ENCODE data around the gene P4HB.

Gene P4HB

DNA sequence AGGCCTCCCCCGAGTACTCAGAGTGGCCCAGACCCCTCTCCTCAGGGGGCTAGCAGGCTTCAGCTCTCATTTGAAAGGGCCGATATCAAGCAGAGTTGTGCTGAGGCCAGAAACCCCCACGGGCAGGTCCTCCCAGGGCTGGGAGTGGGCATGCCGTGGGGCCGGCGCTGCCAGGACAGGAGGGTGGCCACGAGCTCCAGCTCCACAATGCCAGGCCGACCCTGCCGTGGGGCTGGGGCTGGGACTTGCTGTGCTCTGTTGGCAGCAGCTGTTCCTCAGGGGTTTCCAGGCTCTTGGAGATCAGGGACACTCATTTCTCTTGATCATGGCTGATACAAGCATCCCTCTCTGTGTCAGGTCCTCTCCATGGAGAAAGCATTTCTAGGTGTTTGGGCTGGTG is 38.5 kb upstream of the P4HB start:
- H3K4me3 ChIP-seq: no peak overlapping the region
- peak overlapping the region in 2 of 21 experiments; percentile 21 to 46 for H3K27ac ChIP-seq

DNA sequence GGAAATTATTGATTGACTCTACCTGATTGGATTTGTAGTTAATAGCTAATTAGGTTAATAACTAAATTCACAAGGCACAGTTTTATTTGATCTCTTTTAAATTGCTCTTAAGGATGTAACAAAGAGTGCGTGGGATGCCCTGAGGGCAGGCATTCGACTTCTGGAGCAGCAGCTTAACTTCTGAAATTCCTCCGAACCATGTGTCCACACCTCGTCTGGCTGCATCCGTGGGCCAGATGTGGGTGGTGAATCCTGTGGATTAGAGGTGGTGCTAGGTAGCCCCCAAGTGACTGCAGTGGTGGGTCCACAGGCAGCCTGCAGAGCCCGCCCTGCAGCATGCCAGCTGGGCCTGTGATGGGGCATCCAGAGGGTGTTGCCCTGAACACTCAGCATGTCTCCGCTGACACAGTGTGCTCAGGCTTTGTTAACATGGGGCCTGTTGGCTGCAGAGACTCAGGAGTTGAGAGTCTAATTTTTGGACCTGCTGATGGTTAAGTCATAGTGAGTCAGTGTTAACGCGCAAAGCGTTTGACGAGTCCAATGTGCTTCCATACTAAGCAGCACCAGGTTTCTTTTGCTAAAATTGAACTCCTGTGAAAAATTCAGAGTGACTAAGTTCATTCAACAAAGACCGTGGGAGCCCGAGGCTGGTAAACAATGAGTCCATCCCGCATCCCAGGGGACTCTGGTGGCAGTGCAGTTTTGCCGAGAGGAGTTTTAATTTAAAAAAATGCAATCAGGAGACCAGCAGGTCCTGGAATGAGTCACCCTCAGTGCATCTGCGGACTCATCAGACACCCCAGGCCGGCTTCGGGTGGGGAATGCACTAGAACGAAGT is 37.9 kb upstream of the P4HB start:
- Histone ChIP-seq H3K27ac (peak overlapping the region in 2 of 21 experiments; percentile 21 to 46), H3K4me3 (no peak overlapping the region)

DNA sequence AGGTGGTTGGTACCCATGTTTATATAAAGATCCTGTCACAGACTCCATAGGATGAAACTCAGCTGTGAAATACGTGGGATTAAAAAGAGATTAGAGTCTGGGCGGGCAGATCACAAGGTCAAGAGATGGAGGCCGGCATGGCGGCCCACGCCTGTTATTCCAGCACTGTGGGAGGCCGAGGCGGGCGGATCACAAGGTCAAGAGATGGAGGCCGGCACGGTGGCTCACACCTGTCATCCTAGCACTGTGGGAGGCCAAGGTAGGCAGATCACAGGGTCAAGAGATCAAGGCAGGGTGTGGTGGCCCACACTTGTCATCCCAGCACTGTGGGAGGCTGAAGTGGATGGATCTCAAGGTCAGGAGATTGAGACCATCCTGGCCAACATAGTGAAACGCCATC is 35.1 kb upstream of the P4HB start:
- H3K4me3 ChIP-seq: no peak overlapping the region
- no peak overlapping the region for H3K27ac ChIP-seq

DNA sequence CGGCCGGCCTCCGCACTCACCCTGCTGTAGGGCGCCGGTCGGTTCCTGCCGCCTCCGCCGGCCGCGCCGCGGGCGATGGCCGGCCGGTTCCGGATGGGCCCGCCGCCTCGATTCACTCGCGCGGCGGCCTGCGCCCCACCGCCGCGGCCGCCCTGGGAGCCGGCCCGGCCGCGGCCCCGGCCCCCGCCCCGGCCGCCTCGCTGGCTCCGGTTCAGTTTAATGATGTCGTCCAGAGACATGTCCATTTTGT is 30.9 kb upstream of the P4HB start:
- H3K27ac ChIP-seq: peak overlapping the region; percentile 81 to 99 (median 93)
- peak overlapping the region; percentile 69 to 96 (median 83) for H3K4me3 ChIP-seq

DNA sequence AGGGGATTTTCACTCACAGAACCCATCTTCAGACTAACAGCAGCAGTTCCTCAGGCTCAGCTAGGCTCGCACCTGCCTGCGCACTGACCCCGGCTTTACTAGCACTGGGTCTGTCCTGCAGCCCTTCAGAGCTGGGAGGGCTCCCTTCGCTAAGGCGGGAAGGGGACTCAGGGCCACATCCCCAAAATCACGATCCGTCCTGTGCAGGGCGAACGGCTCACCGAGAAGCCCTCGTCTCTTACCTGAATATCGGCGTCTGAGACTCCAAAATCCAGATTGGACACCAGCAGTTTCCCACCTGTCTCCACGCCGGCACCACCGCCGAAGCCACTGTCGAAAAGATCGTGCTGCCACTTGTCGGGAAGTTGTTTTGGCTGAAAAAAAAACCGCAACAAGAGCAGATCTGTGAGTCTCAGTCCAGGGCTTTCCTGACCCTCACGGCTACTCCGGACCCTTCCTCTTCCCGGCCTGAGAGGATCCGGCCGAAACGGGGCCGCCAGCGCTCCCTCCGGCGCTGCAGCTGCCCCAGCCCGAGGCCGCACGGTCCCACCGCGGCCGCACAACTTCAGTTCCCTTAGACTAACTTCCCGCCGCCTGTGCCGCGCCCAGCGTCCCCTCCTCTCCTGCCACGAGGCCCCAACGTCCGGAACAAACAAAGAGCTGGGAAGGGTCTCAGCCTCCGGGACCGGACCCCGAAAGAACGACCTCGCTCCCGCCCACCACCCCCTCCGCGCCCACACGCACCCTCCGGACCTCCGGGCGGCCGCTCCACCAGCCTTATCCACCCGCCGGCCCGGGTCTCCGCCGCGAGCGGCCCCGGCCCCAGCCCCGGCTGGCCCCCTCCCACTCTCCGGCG is 30.3 kb upstream of the P4HB start:
- H3K27ac ChIP-seq: peak overlapping the region; percentile 81 to 99 (median 92)
- peak overlapping the region; percentile 69 to 96 (median 83) for H3K4me3 ChIP-seq

DNA sequence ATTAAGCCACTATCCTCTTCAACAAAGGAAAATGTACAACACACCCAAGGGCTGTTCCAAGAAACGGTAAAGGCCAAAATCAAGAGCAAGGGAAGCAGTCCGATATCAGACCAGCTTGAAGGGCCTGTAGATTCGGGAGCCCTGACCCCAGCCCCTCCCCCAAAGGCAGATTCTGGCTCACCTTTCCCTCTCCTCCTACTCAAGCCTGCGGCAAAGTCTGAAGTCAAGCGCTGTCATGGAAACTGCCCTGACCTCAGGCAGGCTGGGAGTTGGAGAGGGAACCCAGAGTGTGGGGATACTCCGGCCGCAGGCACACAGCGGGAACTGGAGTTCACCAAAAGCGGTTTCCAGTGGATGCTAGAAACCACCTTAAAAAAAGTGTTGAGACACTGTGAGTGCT is 29.3 kb upstream of the P4HB start:
- H3K4me3 ChIP-seq: no peak overlapping the region
- peak overlapping the region in 1 of 21 experiments; percentile 98 for H3K27ac ChIP-seq

DNA sequence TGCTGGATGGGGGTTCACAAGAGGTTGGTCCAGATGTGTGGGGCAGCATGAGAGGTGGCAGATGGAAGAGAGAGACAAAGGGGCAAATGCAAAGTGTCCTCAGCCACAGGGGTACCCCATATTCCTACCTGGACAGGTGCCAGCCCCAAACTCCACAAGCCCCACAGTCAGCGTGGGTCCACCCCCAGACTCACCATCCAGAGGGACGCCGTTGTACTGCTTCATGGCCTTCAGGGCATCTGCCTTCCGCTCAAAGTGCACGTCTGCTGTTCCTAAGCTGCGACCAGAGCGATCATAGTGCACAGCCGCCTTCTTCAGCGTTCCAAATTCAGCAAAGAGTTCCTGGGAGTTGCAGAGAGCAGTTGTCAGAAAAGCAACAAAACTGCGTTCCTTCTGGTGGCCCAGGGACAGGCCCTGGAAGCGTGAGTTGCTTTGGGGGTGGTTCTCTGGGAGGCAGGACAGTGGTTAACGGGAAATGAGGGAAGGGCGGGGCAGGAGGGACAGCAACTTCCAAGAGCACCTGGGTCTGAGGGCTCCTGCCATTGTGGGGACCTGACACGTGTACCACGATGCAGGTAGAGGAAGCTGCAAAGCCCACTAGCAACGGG is 28.8 kb upstream of the P4HB start:
- Histone ChIP-seq H3K27ac (no peak overlapping the region), H3K4me3 (no peak overlapping the region)

DNA sequence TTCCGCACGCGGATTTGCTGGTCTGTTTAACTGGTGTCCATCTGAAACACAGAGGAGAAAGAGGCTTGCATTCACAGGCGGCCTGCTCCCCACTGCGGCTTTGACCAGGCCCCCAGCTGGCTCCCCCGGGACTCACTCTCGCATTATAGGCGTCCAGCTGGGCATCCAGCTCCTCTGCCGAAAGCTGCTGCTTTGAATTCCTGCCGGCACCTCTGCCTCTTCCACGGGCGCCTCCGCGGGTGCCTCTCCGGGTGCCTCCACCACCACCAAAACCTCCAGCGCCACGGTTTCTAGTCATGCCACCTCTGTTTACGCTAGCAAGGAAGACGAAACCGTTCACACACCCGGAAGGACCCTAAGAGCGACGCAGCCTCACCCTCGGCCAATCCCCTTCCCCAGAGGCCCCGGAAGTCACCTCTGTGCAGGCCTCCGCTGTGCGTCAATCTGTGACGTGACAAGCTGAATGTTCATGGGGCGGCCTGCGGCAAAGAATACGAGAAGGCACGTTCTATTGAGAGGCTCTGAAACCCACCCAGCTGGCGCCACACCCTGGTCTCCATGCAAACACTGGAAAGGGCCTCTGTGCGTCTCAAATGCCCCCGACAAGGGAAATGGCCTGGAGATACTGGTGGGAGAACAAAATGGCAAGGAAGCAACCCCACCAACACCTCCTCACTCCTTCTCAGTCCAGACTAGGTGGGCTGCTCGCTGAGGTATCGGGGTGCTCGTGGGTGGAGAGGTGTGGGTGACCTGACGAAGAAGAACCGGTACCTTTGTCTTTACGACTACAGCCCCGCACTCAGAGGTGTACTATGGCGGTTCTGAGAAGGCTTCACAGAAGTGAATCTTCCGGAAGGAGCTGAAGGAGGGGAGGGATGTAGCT is 28.0 kb upstream of the P4HB start:
- Histone ChIP-seq H3K27ac (no peak overlapping the region), H3K4me3 (no peak overlapping the region)

DNA sequence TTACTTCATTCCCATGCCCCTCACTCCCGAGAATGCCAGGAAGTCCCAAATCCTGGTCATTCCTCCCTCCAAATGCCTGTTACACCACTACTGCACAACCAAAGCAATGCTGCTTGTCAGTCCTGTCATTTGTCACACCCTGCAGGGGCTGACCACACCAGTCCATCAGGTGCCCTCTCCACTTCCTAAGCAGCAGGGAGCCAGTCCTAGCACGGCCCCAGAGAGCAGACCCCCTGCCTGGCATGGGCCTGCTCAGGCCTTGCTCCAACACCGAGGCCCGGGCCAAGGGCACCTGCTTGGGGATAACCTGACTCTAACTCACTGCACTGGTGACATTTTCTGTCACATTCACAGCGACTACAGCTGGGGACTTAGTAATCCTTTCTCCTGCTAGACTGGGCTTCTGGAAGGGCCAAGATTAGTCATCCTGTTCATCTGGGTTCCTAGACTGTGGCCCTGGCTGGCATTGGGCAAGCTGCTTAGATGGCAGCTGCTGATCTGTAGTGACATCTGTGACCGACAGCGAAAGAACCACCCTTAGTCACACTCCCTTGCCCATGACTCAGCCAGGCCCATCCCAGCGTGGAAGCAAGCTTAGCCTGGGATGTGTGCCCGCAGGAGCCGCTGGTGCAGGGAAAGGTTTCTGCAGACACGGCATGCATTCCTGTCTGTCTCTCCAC is 25.7 kb upstream of the P4HB start:
- Histone ChIP-seq H3K4me3 (no peak overlapping the region), H3K27ac (peak overlapping the region in 6 of 21 experiments; percentile 2 to 62 (median 38))

DNA sequence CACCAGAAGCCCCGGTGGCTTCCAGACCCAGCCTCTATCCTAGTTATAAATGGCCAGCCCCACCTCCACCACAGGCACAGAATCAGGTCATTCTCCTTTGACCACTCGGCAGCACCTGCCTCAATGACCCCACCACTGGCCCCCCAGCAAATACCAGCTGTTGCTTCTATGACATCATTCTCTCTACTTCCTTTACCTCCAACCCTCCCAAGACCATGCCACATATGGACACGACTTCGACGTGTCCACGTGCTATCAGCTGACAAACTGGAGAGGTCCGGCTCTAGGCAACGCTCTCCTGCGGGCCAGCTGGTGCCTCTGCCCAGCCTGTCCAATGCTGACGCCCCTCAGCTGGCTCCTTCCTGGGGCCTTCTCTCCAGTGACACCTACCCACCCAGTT is 25.1 kb upstream of the P4HB start:
- peak overlapping the region in 4 of 21 experiments; percentile 14 to 62 (median 38) for H3K27ac ChIP-seq
- H3K4me3 ChIP-seq: no peak overlapping the region

DNA sequence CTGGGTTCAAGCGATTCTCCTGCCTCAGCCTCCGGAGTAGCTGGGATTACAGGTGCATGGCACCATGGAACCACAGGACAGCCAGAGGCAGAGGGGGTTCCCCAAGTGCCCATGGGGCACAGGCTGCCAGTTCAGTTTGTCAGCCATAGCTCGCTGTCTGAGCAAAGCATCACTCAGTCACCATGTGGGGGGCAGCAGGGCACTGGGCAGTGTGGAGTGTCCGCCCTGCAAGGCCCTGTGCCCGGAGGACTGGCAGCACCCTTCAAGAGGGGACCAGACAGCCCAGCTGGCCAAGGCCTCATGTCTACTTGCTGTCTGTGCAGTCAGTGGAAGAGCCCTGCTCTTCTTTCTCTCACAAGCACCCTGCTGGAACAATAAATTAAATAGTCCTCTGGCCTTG is 24.6 kb upstream of the P4HB start:
- peak overlapping the region in 1 of 21 experiments; percentile 62 for H3K27ac ChIP-seq

DNA sequence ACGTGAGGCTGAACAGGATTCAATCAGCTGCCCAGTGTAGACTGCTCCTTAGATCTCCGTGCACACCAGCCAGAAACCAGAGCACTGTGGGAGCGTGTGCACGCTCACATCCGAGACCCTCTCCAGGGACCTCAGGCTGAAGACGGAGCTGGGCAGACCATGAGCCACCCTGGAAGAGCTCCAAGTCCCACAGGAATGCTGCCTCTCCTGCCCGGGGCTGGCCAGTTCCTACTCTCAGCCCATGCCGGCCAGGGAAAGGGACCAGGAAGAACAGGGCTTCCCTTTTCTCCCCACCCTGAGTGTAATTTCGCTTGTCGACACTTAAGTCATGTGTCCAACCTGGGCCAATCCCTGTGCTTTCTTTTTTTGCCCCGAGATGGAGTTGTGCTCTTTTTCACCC is 24.2 kb upstream of the P4HB start:
- Histone ChIP-seq H3K4me3 (no peak overlapping the region), H3K27ac (no peak overlapping the region)

More for the DNA sequence above, 24.6 kb upstream of the P4HB start:
- H3K4me3 ChIP-seq: no peak overlapping the region

DNA sequence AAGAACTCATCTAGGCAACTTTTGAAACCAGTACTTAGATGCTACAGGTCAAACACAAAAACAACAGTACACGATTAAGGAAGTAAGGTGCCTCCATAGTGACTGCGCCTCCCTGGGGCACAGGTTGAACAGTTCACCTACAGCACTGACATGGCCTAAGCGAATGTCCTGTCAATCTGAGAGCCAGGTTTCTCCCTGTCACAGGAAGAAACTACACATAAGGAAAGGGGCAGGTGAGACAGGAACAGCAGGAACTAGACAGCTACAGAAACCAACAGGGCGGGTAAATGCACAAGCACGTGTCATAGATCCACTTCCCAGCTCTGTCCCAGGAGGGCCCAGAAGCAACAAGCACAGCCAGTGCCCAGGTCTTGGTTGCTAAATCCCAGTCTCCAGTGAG is 18.8 kb upstream of the P4HB start:
- no peak overlapping the region for H3K4me3 ChIP-seq
- no peak overlapping the region for H3K27ac ChIP-seq

DNA sequence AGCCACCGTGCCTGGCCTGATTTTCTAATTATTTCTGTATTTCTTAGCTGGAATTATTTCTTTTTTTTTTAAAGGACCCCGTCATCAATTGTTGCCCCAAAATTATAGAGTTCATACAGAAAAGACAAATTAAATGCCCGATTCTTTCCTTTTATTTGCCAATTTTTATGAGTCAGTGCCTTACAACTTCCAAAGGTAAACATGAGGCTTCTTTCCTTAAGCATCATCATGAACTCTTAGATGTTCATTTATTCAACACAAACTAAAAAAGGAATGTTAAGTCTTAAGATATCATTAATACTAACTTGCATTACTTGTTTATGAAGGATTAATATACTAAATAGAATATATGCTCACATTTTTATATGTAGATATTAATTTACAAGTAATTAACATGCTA is 18.0 kb upstream of the P4HB start:
- no peak overlapping the region for H3K27ac ChIP-seq

DNA sequence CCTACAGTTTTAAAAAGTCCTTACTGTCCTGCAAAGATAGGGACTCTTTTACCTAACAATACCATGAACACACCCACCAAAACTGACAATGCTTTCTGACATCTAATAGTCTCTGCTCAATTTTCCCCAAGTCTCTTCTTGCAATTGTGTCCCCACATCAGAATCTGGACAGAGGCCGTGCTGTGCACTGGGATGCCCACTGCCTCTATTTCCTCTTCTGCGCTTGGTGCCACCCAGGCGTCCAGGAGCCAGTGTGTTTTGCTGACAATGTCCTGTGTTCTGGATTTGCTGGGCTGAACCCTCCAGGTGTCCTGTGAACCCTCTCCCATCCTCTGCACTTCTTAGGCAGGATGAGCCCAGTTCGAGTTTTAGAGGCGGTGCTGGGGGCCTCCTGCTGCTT is 17.2 kb upstream of the P4HB start:
- H3K4me3 ChIP-seq: no peak overlapping the region
- no peak overlapping the region for H3K27ac ChIP-seq

More for the DNA sequence above, 18.0 kb upstream of the P4HB start:
- H3K4me3 ChIP-seq: no peak overlapping the region

DNA sequence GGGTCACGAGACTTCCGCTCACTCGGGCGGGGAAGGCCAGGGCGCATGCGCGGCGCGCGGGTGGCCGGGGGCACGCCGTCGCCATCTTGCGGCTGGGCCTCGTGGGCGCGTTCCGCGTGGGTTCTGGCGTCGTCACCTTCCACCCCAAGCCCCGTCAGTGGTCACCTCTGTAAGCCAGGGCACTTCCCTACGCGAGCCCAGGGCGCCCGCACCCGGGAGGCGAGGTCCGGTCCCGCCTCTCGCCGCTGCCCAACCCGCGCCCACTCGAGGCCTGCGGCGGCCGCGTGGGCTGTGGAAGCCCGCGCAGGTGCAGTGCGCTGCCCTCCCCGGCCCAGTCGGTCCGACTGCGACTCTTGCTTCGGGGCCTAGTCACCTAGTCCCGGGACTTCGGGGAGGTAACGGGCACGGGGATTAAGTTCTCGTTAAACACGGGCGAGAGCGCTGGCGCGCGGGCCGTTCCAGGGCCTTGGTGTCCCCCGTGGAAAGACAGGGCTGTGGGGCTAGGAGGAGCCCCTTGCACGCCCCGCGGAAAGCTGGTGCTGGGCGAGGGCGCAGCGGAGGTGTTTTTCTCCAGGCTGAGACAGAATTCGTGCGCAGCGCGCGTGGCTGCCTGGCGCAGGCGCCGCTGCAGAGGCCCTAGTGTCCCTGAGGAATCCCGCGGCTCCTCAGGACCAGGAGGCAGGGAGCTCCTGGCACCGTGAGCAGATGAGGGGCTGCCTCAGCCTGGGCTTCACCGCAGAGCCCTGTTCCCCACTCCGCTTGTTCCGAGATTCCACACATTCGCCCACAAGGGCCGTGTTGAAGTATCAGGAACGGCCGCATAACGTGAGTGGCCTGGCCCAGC is 11.3 kb upstream of the P4HB start:
- H3K27ac ChIP-seq: peak overlapping the region; percentile 94 to 100 (median 99)
- peak overlapping the region; percentile 72 to 93 (median 83) for H3K4me3 ChIP-seq

DNA sequence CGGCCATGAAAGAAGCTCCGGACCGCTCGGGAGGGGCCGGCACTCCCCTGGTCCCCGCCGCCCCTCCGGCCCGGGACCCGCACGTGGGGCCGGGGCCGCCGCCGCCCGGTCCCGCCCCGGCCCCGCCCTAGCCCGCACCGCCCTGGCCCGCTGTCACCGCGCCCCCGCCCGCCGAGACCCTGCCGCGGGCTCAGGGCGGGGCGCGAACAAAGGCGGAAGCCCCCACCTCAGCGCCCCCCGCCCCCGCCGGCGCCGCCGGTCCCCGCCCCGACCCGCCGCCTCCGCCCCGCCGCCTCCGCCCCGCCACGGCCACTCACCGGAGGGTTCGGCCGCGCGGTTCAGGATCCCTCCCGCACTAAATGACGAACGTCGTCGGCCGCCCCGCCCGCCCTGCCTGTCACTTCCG is 10.6 kb upstream of the P4HB start, which contains the start of gene ARHGDIA:
Gene ARHGDIA (minus strand): TSS at position 357 of the 406 bp plus-strand sequence. CDS start 1,407 bp downstream, outside the sequence.
- peak within 1 kb of the TSS; percentile 96 to 100 (median 99) for H3K27ac ChIP-seq
- H3K4me3 ChIP-seq: peak within 1 kb of the TSS; percentile 72 to 93 (median 83)

All from skin epidermis (tissue), 12 donors.